Stimulated activated naive CD4-positive, alpha-beta T cell treated with Interleukin-2 at 50 U/mL for 16 hours (primary cell): ENCODE measurements around the gene C19orf25.
A peak's percentile ranks its signal among the peaks of the same experiment; 100 is the strongest.

ENCODE experiments used
- DNase-seq: peaks from one replicate; lab custom pipeline; 2025; lab: John Stamatoyannopoulos, UW

The C19orf25 gene

GRCh38 chr19:1466461-1467214 lies 12.4 kb downstream of the C19orf25 start:
- DNase-seq = no peak

DNA sequence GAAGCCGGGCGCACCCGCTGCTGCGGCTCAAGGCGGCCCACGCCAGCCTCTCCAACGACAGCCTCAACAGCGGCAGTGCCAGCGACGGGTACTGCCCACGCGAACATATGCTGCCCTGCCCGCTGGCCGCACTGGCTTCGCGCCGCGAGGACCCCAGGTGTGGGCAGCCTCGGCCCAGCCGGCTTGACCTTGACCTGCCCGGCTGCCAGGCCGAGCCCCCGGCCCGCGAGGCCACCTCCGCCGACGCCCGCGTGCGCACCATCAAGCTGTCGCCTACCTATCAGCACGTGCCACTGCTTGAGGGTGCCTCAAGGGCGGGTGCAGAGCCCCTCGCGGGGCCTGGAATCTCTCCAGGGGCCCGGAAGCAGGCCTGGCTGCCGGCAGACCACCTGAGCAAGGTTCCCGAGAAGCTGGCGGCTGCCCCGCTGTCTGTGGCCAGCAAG lies 13.0 kb downstream of the C19orf25 start:
- DNase-seq = no peak

DNA sequence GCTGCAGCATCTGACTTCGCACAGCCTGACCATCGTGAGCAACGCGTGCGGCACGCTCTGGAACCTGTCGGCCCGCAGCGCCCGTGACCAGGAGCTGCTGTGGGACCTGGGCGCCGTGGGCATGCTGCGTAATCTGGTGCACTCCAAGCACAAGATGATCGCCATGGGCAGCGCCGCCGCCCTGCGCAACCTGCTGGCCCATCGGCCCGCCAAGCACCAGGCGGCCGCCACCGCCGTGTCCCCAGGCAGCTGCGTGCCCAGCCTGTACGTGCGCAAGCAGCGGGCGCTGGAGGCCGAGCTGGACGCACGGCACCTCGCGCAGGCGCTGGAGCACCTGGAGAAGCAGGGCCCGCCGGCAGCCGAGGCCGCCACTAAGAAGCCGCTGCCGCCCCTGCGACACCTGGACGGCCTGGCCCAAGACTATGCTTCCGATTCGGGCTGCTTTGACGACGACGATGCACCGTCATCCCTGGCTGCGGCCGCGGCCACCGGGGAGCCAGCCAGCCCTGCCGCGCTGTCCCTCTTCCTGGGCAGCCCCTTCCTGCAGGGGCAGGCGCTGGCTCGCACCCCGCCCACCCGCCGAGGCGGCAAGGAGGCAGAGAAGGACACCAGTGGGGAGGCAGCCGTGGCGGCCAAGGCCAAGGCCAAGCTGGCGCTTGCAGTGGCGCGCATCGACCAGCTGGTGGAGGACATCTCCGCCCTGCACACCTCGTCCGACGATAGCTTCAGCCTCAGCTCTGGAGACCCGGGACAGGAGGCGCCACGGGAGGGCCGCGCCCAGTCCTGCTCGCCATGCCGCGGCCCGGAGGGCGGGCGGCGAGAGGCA lies 13.6 kb downstream of the C19orf25 start:
- DNase-seq = peak; percentile 24

GRCh38 chr19:1461862-1462261 lies 17.2 kb downstream of the C19orf25 start:
- no peak for DNase-seq

DNA sequence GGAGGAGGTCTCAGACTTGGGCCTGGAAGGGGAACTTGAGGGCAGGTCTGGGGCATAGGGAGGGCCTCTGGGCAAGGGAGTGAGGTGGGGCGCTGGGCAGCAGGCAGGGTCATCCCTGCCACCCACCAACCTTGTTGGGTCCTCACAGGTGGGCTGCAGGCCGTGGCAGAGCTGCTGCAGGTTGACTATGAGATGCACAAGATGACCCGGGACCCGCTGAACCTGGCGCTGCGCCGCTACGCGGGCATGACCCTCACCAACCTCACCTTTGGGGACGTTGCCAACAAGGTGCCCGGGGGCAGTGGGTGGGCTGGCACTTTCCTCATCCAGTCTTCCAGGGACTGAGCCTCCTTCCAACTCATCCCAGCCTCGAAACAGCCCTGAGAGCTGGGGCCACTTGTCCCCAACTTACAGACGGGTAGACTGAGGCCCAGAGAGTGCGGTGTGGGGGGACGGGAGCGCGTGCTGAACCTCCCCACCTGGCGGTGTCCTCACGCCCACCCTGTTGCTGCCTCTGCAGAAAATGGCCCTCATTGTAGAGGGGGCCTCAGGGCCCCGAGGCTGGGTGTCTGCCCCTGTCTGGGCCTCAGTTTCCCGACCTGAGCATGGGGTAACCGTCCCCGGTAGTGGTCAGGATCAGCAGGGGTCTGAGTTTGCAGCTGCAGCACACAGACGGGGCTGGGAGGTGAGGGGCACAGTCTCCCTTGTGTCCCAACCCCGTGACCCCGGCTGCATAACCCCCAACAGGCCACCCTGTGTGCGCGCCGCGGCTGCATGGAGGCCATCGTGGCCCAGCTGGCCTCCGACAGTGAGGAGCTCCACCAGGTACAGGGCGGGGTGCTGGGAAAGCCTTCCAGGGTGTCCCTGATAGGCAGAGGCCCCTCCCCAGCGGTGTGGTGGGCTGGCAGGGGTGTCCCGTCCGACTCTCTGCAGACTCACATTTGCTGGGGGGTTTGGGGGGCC lies 18.7 kb downstream of the C19orf25 start:
- DNase-seq = no peak

- no peak for DNase-seq
Observed at GRCh38 chr19:1459479-1459878, 19.5 kb downstream of the C19orf25 start.

DNA sequence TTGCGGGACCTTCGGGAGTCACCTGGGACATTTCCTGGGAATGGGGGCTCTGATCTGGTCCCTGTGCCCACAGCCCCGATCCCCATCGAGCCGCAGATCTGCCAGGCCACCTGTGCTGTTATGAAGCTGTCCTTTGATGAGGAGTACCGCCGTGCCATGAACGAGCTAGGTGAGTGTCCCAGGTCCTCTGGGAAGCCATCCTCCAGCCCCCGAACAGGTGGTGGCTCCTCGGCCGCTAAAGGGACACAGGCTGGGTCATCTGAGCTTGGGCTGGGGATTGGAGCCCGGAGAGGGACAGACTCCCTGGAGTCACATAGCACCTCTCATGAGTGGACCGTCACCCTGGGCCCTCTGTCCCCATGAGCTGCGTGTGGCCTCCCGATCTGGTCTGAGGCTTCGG lies 21.1 kb downstream of the C19orf25 start:
- no peak for DNase-seq

DNA sequence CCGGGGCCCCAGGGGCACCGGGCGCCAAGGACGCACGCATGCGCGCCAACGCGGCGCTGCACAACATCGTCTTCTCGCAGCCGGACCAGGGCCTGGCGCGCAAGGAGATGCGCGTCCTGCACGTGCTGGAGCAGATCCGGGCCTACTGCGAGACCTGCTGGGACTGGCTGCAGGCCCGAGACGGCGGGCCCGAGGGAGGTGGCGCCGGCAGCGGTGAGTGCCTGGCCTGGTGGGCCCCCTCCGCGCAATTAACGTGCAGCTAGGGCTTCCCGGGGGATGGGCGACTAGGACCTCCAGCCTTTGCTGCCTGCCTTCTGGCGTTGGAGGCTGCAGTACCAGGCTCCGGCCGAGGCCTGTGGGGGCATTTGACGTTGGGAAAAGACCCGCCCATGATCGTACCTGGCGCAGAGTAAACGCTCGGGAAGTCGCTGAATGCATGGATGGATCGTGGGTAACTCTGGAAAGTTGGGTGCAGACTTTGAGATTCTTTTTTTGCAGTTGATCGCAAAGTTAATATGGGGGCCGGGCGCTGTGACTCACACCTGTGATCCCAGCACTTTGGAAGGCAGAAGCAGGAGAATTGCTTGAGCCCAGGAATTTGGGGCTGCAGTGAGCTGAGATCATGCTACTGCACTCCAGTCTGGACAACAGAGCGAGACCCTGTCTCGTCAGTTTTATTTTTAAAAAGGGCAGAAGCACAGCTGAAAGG lies 21.8 kb downstream of the C19orf25 start:
- DNase-seq = no peak

- no peak for DNase-seq
Observed at GRCh38 chr19:1456121-1456900, 22.7 kb downstream of the C19orf25 start.

DNA sequence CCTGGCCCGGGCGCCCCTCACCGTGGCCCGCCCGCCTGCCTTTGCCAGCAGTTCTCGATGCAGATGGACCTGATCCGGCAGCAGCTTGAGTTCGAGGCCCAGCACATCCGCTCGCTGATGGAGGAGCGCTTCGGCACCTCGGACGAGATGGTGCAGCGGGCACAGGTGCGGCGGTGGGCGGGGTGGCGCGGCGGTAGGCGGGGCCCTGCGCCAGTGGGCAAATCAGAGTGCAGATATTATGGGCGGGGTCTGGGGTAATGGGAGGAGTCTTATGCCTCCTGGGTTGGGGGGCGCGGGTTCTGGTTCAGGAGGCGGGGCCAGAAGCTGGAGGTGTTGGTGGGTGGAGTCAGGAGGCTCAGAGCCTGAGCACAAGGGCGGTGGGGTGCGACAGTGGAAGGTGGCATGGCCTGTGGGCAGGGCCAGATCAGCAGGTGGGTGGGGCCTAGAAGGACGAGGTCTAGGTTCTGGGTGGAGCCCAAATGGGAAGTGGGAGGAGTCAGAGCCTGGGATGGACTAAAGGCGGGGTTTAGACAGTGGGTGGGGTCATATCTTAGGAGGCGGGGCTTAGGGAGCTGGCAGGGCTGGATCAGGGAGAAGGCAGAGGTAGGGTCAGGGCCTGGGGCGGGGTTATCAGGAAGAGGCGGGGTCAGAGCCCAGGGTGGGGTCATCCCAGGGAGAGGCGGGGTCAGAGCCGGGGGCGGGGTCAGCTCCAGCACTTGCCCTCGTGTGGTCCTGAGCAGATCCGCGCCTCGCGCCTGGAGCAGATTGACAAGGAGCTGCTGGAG lies 23.5 kb downstream of the C19orf25 start:
- DNase-seq = peak; percentile 35

- DNase-seq = no peak
Observed at GRCh38 chr19:1455002-1455335, 24.0 kb downstream of the C19orf25 start.

- DNase-seq = no peak
Observed at GRCh38 chr19:1453525-1454364, 25.3 kb downstream of the C19orf25 start.

DNA sequence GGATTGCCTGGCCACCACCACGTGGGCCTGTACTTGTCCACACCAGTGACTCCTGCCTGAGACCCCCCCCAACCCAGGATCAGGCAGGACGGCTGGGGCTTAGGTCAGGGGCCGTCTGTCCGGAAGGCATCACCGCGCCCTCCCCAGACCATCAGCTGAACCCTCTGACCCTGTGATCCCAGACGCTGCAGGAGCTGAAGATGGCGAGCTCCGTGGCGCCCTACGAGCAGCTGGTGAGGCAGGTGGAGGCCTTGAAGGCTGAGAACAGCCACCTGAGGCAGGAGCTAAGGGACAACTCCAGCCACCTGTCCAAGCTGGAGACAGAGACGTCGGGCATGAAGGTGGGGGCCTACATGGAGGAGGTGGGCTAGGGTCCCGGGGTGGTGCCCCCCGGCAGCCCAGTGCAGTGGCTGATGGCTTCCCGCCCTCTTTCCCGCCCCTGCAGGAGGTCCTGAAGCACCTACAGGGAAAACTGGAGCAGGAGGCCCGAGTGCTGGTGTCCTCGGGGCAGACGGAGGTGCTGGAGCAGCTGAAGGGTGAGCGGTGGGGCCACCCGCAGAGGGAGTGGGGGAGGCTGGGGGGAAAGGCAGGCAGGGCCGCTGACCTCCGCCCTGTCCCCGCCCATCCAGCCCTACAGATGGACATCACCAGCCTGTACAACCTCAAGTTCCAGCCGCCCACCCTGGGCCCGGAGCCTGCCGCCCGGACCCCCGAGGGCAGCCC lies 26.1 kb downstream of the C19orf25 start:
- no peak for DNase-seq

- DNase-seq = no peak
Observed at GRCh38 chr19:1451916-1452801, 26.9 kb downstream of the C19orf25 start.

DNA sequence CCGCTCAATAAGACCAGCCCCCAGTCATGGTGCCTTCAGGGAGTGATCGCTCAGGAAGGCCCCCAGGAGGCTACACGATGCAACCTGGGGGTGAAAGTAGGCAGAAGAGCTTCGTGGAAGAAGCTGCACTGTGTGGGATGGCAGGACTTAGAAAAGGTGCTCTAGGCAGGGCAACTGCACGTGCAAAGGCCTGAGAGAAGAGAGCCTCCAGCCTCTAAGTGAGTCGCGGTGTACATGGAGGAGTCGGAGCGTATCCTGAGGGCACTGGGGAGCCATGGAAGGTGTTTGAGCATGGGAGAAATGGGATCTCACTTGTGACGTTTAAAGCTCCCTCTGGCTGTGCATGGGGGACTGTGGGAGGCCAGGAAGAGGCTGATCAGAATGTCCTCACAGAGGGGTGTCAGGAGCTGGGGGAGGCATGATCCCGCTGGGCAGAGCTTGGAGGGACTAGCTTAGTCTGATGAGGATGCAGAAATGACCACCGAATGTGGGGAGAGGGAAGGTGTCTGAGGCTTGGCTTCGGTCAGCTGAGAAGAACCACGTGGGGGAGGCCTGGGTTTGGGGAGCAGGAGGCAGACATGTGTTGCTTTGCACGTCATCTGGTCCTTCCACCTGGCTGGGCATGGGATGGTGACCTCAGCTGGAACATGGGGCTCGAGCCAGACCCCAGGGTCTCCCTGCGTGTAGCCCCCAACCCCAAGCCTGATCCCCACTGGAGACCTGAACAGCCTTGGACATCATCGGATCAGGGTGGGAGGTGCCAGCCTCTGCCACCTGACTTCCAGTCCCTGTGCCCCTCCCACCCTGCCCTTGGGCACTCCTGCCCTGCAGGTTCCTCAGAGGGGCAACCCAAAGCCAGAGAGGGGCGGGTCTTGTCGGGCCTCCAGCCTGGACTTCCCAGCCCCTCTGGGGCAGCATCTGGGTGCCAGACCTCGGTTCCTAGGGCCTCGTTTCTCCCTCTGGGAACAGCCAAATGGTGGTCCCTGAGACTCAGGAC lies 28.0 kb downstream of the C19orf25 start:
- no peak for DNase-seq
